AG20443 (cell line): ENCODE measurements around the gene COL6A1.
"Not testable (repeated sequence)": the region's sequence is repeated elsewhere in the genome, so short reads cannot be mapped to it uniquely, and the experiment has no call there.

Experiments
- DNase-seq: peaks from one replicate; pipeline ENCODE4 v3.0.0; 2012; ENCODE audit warnings: low spot score, mixed read lengths

The COL6A1 gene

DNA sequence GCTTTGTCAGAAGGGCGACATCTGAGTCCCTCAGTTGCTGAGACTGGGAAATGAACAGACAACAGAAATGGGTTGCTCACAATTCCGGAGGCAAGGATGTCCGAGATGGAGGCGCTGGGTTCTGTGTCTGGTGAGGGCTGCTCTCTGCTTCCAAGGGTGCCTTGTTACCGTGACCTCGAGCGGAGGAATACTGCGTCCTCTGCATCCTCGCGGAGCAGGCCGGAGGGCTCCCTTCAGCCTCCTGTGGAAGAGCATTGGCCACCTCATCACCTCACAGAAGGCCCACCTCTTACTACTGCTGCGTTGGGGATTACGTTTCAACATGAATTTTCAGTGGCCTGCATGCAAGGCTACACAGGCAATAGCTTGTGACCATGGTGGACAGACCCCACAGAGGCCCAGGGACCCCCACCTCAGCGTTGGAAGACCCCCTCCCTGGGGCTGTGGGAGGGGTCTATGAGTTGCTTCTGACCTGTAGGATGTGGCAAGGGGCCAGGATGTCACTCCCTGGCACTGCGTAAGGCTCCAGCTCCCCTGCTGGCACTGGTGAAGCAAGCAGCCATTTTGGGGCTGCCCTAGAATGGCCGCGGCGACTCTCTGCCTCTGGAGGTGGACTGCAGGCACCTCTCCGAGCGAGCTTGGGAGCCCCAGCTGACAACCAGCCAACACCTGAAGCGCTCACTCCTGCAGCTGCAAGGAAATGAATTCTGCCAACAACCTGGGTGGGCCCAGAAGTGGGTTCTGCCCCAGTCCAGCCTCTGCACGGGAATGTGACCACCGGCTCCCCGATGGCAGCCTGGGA lies 36.3 kb upstream of the COL6A1 start:
- no peak for DNase-seq

- no peak for DNase-seq
Observed at GRCh38 chr21:45945868-45946210, 35.7 kb upstream of the COL6A1 start.

DNA sequence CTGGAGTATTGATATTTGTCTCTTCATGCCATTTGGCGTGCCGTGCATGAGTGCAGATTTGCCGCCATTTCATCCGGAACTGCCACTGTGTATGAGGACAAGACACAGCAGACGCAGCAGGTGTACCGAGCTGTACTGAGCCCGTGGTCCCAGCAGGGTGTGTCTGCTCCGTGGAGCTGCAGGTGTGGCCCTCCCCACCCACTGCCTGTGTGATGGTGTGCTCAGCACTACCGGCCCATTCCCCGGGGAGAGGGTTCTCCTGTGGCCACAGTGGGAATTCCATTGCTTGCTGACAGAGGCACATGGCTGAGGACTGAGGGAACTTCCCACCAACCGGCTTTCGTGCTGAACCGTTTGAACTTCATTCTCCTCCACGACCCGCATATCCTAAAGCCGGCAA lies 34.3 kb upstream of the COL6A1 start:
- DNase-seq, result no peak

DNA sequence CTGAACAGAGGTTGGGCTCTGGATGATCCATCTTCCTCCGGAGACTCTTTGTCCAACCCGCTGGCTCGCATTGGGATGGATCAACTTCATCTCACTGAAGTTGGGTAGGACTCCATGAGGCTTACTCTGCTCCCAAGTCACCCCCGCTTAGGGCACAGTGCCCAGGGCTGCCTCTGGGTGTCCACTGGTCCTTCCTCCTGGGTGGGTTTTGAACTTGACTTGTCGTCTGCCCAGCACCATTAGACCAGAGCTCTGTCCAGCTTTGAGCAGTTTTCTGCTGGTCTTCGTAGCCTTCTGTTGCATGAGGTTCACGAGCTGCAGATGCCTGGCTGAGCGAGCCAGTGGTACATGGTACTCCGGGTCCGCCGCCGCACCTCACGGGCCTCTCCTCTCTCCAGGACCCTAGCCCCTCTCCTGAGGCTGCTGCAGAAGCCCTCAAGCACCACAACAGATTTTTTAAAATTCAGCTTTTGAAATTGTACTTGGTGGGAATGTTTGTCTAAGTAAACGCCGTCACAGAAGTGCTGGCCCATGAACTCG lies 33.8 kb upstream of the COL6A1 start:
- no peak for DNase-seq

DNA sequence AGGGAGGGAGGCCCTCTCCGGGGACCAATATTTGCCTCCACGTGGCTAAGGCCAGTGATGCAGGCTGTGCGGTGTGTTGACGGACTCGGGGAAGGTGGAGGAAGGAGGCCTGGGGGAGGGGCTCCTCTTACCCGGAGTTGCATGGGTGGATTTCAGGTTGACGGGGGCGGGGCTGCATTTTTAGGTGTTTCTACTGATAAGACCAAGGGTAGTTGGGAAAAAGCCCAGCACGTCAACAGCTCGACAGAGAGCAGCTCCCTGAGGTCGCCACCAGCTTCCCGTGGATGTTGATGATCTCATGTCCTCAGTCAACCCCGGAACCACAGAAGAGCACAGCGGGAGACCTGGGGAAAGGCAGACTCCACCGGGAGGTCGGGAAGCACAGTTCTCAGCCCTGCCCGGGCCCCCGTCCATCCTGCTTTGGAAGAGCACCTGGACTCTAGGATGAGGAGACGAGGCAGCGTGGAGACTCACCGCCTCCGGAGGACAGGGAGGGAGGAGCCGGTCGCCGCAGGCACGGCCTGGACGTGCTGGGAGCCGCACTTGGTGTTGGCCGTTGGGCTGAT lies 32.9 kb upstream of the COL6A1 start:
- DNase-seq, result no peak

DNA sequence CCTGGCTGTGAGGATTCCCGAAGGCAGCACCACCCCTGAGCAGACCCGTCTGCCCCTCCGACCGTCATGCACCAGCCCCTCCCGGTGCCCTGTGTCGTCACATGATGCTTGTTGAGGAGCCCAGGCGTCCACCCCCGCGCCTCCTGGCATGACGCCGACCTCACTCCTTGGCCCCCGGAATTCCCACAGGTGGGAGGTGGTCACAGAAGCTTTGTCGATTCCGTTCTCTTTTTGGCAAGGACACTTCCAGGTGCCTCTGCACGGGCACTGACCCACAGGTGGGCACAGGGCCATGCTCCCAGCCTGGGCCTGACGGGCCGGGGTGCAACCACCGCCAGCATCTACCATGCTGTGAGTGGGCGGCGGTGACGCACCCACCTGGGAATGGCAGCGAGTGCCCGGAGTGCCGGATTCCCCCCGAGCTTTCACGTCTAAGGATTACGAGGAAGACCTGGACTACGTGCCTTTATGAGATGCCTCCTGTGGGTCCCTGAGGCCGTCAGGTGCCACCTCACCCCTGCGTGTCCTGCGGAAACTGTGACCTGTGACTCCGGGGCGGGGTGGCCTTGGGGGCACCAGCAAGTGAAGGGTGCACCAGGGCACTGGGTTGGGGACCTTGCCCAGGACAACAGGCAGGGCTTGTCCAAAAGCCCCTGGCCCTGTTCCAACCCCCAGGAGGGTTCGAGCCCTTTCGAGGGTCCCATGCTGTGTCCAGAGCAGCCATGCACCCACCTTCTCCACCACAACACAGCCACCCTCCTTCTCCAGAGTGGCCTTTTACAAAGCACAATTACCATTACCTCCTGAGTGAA lies 31.4 kb upstream of the COL6A1 start:
- no peak for DNase-seq

- DNase-seq, result peak; percentile 60
Observed at GRCh38 chr21:45950740-45951515, 30.6 kb upstream of the COL6A1 start.

DNA sequence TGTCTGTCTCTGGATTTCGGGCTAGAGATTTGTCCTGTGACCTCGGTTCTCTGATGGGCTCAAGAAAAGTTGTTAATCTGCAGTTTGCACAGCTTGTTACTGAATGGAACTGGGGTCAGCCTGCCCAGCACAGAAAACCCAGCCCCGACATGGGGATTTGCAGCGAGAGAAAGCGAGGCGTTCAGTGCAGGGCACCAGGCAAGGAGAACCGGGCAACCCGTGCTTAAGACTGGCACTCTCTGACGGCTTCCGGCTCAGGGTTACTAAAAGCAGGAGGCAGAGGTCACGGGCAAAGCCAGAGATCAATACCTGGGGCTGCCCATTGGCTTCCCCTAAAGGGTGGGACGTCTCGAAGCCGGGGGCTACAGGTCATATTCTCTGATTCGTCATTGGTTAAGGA lies 29.9 kb upstream of the COL6A1 start:
- no peak for DNase-seq

DNA sequence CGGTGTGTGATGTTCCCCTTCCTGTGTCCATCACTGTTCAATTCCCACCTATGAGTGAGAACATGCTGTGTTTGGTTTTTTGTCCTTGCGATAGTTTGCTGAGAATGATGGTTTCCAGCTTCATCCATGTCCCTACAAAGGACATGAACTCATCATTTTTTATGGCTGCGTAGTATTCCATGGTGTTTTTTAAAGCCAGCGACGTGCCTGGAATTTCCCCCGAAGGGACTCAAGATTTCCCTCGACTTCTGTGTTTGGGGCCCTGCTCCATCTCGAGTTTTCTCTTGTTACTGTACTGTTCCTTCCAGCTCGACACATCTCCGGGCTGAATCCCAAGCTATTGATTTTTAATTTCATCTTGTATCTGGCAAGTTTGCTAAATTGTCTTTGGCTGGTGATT lies 29.0 kb upstream of the COL6A1 start:
- not testable (repeated sequence) for DNase-seq

DNA sequence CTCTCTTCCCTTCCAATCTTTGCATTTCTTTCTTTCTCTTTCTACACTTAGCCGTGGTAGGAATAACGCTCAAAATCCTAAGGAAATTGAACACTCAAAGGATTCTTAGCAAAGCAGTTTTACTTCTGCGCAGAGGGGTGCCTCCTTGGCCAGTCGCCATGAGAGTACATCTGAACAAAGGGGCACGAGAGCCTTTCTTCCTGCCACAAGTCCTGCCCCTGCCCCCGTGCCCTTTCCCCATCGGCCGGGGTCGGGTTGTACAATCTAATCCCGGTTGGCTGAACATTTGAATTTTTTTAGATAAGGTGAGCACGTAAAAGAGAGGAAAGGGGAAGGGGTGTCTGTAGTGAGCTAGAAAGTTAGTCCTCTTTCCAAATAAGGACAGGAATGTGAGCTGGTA lies 28.6 kb upstream of the COL6A1 start:
- no peak for DNase-seq

DNA sequence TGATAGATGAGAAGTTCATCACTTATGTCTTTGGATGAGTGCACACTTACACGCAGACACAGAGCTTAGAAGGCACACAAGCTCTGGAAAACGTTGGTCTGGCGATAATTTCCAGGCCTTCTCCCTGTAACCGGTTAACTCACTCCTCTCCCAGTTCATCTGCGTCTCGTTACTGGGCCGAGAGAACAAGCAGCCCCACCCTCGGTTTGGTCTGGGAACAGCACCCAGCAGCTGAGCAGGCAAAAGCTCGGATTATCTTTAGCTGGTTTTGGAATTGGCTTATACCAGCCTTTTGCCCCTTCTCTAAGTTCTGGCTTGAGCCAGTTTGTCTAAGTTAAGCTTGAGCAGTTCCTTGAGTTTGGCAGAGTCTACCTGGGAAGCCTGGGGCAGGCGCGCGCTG lies 27.3 kb upstream of the COL6A1 start:
- peak; percentile 68 for DNase-seq

- no peak for DNase-seq
Observed at GRCh38 chr21:45954921-45955320, 26.6 kb upstream of the COL6A1 start.

- no peak for DNase-seq
Observed at GRCh38 chr21:45957551-45957950, 24.0 kb upstream of the COL6A1 start.

GRCh38 chr21:45957981-45958600 lies 23.5 kb upstream of the COL6A1 start:
- DNase-seq, result peak; percentile 90

- no peak for DNase-seq
Observed at GRCh38 chr21:45959182-45959581, 22.4 kb upstream of the COL6A1 start.

- DNase-seq, result no peak
Observed at GRCh38 chr21:45959779-45960390, 21.7 kb upstream of the COL6A1 start.

GRCh38 chr21:45961408-45961807 lies 20.2 kb upstream of the COL6A1 start:
- DNase-seq, result not testable (repeated sequence)

DNA sequence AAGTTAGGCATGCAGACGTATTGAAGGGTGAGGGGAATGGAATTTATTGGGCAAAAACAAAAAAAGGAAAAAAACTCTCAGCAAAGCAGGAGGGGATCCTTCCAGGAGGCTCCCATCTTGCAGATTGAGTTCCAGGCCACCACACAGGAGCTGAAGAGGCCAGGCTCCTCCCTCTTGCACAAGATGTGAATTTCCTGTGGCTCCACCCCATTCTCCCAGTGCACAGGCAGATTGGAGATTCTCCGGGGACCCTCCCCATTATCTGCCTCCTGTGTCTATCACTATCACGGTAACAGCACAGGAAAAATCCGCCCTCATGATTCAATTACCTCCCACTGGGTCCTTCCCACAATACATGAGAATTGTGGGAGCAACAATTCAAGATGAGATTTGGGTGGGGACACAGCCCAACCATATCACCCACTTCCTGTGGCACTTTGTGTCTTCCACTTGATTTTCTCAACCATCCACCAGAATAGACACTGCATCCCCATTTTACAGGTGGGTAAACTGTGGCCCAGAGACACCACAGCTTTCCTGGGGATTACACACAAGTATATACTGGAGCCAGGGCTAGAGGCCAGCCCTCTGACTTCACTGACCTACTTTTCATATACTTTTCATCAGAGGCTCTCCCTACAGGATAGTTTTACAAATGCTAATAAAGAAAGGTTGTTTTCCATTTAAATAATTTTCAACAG lies 18.9 kb upstream of the COL6A1 start:
- no peak for DNase-seq

GRCh38 chr21:45963232-45963570 lies 18.4 kb upstream of the COL6A1 start:
- DNase-seq, result no peak

GRCh38 chr21:45964649-45965048 lies 16.9 kb upstream of the COL6A1 start:
- no peak for DNase-seq
